Nephron progenitor cell (in vitro differentiated cells): ENCODE results near the gene ELMOD1.

Experiments used
- DNase-seq: peaks from one replicate; pipeline ENCODE4 v3.0.0; 2021
- H3K27ac Mint-ChIP-seq: 2 replicates; pipeline ENCODE4 v1.8.0; 2021; ENCODE audit warnings: mild to moderate bottlenecking, moderate library complexity, mixed read lengths
- H3K27me3 Mint-ChIP-seq: 2 replicates; pipeline ENCODE4 v1.8.0; 2021; ENCODE audit warnings: mild to moderate bottlenecking, low read depth, mixed read lengths; ENCODE audit not compliant: poor library complexity
- H3K36me3 Mint-ChIP-seq: 2 replicates; pipeline ENCODE4 v1.8.0; 2021; ENCODE audit warnings: low read depth, mixed read lengths
- H3K4me1 Mint-ChIP-seq: 2 replicates; pipeline ENCODE4 v1.8.0; 2021; ENCODE audit warnings: mixed read lengths
- H3K4me3 Mint-ChIP-seq: 2 replicates; pipeline ENCODE4 v1.8.0; 2021; ENCODE audit warnings: mild to moderate bottlenecking, moderate library complexity, mixed read lengths
- H3K9me3 Mint-ChIP-seq: 2 replicates; pipeline ENCODE4 v1.8.0; 2021; ENCODE audit warnings: mild to moderate bottlenecking, moderate library complexity, mixed read lengths
- TF ChIP-seq, protein P1 (sequence below): fragments of 200-600 bp; sonication (generic); IDR thresholded peaks from 2 replicates; pipeline ENCODE4 v1.5.0; 2021; ENCODE audit warnings: antibody characterized with exemption

ELMOD1 gene

GRCh38 chr11:107661656-107662055 lies 70.7 kb downstream of the ELMOD1 start:
- Mint-ChIP-seq H3K27ac (no peak overlapping the region), H3K4me1 (no peaks in the 10 kb centered on the region), H3K36me3 (no peaks in the 10 kb centered on the region), H3K9me3 (no peaks in the 10 kb centered on the region), H3K27me3 (peaks cover 4% of the 10 kb centered on the region), H3K4me3 (no peak overlapping the region)
- DNase-seq: no peak
- TF ChIP-seq, protein P1, sequence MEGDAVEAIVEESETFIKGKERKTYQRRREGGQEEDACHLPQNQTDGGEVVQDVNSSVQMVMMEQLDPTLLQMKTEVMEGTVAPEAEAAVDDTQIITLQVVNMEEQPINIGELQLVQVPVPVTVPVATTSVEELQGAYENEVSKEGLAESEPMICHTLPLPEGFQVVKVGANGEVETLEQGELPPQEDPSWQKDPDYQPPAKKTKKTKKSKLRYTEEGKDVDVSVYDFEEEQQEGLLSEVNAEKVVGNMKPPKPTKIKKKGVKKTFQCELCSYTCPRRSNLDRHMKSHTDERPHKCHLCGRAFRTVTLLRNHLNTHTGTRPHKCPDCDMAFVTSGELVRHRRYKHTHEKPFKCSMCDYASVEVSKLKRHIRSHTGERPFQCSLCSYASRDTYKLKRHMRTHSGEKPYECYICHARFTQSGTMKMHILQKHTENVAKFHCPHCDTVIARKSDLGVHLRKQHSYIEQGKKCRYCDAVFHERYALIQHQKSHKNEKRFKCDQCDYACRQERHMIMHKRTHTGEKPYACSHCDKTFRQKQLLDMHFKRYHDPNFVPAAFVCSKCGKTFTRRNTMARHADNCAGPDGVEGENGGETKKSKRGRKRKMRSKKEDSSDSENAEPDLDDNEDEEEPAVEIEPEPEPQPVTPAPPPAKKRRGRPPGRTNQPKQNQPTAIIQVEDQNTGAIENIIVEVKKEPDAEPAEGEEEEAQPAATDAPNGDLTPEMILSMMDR: no peak

DNA sequence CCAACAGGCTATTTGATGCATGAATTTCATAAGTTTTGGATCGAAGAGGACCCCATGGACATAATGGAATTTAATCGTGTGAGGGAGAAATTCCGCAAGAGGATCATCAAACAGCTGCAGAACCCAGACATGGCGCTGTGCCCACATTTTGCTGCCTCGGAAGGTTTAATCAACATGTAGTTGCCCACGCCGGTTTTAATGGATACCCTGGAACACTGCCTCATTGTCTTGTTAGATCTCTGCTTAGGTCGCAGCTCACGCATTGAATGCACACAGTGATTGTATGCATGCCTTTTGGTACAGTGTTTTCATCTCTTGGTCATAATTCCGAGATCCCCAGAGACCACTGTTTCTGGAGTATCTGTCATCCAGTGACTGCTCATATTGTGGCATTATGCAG lies 74.1 kb downstream of the ELMOD1 start:
- Mint-ChIP-seq H3K27me3 (peaks cover 4% of the 10 kb centered on the region), H3K9me3 (no peaks in the 10 kb centered on the region), H3K4me3 (no peak overlapping the region)

GRCh38 chr11:107666911-107667613 lies 76.1 kb downstream of the ELMOD1 start:
- Mint-ChIP-seq H3K36me3 (no peaks in the 10 kb centered on the region), H3K27ac (no peak overlapping the region), H3K4me1 (no peaks in the 10 kb centered on the region), H3K27me3 (no peaks in the 10 kb centered on the region), H3K9me3 (no peaks in the 10 kb centered on the region), H3K4me3 (no peak overlapping the region)
- no peak for DNase-seq
- TF ChIP-seq, protein P1: no peak

More for the DNA sequence above, 74.1 kb downstream of the ELMOD1 start:
- TF ChIP-seq, protein P1: no peak
- no peak for DNase-seq
- Mint-ChIP-seq H3K4me1 (no peaks in the 10 kb centered on the region), H3K36me3 (no peaks in the 10 kb centered on the region), H3K27ac (no peak overlapping the region)

DNA sequence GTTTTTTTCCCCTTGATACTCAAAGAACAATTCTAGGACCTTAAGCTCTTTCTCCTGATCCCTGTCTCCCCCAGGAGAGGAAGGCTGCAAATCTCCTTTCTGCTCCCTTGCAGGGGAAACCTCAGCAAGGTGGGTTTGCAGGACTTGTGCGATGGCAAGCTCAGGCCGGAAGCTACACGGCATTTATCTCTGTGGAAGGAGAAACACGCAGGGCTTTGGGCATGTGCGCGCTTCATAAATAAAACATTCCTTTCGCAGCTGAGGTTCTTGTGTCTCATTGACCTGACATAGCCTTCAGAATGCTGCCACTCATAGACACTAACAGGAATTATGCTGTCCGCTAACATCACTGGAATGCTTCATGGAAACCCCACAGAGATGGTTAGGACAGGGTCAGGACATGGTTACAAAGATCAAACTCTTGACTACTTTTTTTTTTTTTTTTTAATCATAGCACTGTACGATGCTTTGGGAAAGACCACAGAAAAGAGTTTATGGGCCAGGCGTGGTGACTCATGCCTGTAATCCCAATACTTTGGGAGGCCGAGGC lies 78.3 kb downstream of the ELMOD1 start:
- H3K4me3 Mint-ChIP-seq: no peak overlapping the region
- no peaks in the 10 kb centered on the region for H3K36me3 Mint-ChIP-seq
- no peak overlapping the region for H3K27ac Mint-ChIP-seq
- no peaks in the 10 kb centered on the region for H3K4me1 Mint-ChIP-seq
- no peak for DNase-seq
- H3K27me3 Mint-ChIP-seq: no peaks in the 10 kb centered on the region
- no peaks in the 10 kb centered on the region for H3K9me3 Mint-ChIP-seq
- TF ChIP-seq, protein P1: no peak

DNA sequence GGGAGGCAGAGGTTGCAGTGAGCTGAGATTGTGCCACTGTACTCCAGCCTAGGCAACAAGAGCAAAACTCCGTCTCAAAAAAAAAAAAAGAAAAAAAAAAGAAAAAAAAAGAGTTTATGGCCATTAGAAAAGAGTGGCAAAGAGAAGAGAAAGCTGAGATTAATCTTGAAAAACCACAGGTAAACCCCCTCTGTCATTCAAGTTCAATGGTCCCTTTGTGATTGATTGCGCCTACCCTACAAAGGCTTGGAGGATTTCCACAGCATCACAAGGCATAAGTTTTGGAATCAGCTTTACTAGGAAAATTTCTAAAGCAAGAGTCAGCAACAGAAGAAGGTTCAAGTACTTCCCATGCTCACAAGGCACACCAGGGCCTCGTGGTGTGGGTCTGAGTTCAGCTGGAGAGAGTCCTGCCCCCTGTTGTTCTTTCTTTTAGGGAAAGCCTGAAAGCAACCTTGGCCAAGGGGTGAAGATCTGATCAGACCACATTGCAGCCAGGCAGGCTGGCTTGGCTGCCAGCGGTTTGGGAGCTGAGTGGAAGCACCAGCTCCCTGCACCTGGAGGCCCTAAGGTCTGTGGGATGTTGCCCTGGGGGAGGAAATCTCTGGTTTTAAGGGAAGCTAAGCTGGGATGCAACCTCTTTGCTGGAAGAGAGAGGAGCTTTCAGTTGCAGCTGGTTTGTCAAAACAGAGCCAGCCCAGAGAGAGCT lies 79.1 kb downstream of the ELMOD1 start:
- no peak for DNase-seq
- no peaks in the 10 kb centered on the region for H3K27me3 Mint-ChIP-seq
- no peaks in the 10 kb centered on the region for H3K4me1 Mint-ChIP-seq
- H3K4me3 Mint-ChIP-seq: no peak overlapping the region
- TF ChIP-seq, protein P1: no peak
- H3K9me3 Mint-ChIP-seq: no peaks in the 10 kb centered on the region
- H3K36me3 Mint-ChIP-seq: no peaks in the 10 kb centered on the region
- no peak overlapping the region for H3K27ac Mint-ChIP-seq
